ENCODE results near the gene WWOX.

WWOX gene

GRCh38 chr16:78878570-78878969, 779.1 kb downstream of the WWOX start:
- DNase-seq (ENCODE audit: low read depth in 2 of 2, low spot score in 1 of 2), result no peak

GRCh38 chr16:78879011-78879410, 779.6 kb downstream of the WWOX start:
- DNase-seq (ENCODE audit: low read depth in 2 of 2, low spot score in 1 of 2), result no peak

GRCh38 chr16:78882150-78882549, 782.7 kb downstream of the WWOX start:
- DNase-seq (ENCODE audit: low read depth in 2 of 2, low spot score in 1 of 2), result no peak

GRCh38 chr16:78882751-78883150, 783.3 kb downstream of the WWOX start:
- DNase-seq (ENCODE audit: low read depth in 2 of 2, low spot score in 1 of 2), result no peak

GRCh38 chr16:78884204-78884603, 784.8 kb downstream of the WWOX start:
- no peak for DNase-seq (ENCODE audit: low read depth in 2 of 2, low spot score in 1 of 2)

GRCh38 chr16:78889346-78889745, 789.9 kb downstream of the WWOX start:
- DNase-seq (ENCODE audit: low read depth in 2 of 2, low spot score in 1 of 2), result no peak

GRCh38 chr16:78890373-78890895, 791.0 kb downstream of the WWOX start:
- no peak for DNase-seq (ENCODE audit: low read depth in 2 of 2, low spot score in 1 of 2)

- DNase-seq (ENCODE audit: low read depth in 2 of 2, low spot score in 1 of 2), result no peak
Measured at GRCh38 chr16:78892951-78893733, 793.7 kb downstream of the WWOX start.

GRCh38 chr16:78894886-78895285, 795.4 kb downstream of the WWOX start:
- DNase-seq (ENCODE audit: low read depth in 2 of 2, low spot score in 1 of 2), result no peak

- no peak for DNase-seq (ENCODE audit: low read depth in 2 of 2, low spot score in 1 of 2)
Measured at GRCh38 chr16:78895681-78896080, 796.2 kb downstream of the WWOX start.

- no peak for DNase-seq (ENCODE audit: low read depth in 2 of 2, low spot score in 1 of 2)
Measured at GRCh38 chr16:78896280-78896679, 796.8 kb downstream of the WWOX start.

- DNase-seq (ENCODE audit: low read depth in 2 of 2, low spot score in 1 of 2), result no peak
Measured at GRCh38 chr16:78897299-78897698, 797.8 kb downstream of the WWOX start.

GRCh38 chr16:78900044-78900811, 800.8 kb downstream of the WWOX start:
- no peak for DNase-seq (ENCODE audit: low read depth in 2 of 2, low spot score in 1 of 2)

GRCh38 chr16:78900966-78901365, 801.5 kb downstream of the WWOX start:
- no peak for DNase-seq (ENCODE audit: low read depth in 2 of 2, low spot score in 1 of 2)

GRCh38 chr16:78902321-78902720, 802.9 kb downstream of the WWOX start:
- DNase-seq (ENCODE audit: low read depth in 2 of 2, low spot score in 1 of 2), result no peak

GRCh38 chr16:78903237-78903636, 803.8 kb downstream of the WWOX start:
- no peak for DNase-seq (ENCODE audit: low read depth in 2 of 2, low spot score in 1 of 2)

- DNase-seq (ENCODE audit: low read depth in 2 of 2, low spot score in 1 of 2), result no peak
Measured at GRCh38 chr16:78903843-78904242, 804.4 kb downstream of the WWOX start.

GRCh38 chr16:78906135-78906534, 806.7 kb downstream of the WWOX start:
- DNase-seq (ENCODE audit: low read depth in 2 of 2, low spot score in 1 of 2), result no peak

GRCh38 chr16:78909226-78909625, 809.8 kb downstream of the WWOX start:
- no peak for DNase-seq (ENCODE audit: low read depth in 2 of 2, low spot score in 1 of 2)

- DNase-seq (ENCODE audit: low read depth in 2 of 2, low spot score in 1 of 2), result no peak
Measured at GRCh38 chr16:78915811-78916345, 816.4 kb downstream of the WWOX start.

- DNase-seq (ENCODE audit: low read depth in 2 of 2, low spot score in 1 of 2), result no peak
Measured at GRCh38 chr16:78916928-78917545, 817.6 kb downstream of the WWOX start.
